T-cell (primary cell): ENCODE results near the gene PABPN1L. TPM values are rescaled to one million over a fixed set of nuclear protein-coding genes. Genes with fewer than 3 reads are reported as not detected.

Source experiments
- ATAC-seq, 4 experiments: fragments of 200-7000 bp in 3 of 4; fragments of 150-1000 bp in 1 of 4; cut with Tn5 transposase; replicated peaks in 1 of 4; 1 replicate in 3 of 4; 2 replicates in 1 of 4; pipeline ENCODE4 v1.10.0; 2021; ENCODE audit warnings: moderate library complexity in 3 of 4, mild to moderate bottlenecking in 2 of 4, moderate number of reproducible peaks in 1 of 4
- CTCF ChIA-PET, 2 donors: fragments of 300-600 bp; sonication (Branson Sonifier 250); formaldehyde crosslinking; loops; one replicate each; lab custom pipeline; 2022; ENCODE audit warnings: antibody characterized with exemption in 2 of 2; lab: Charles Lee
- POLR2A ChIA-PET, 2 donors: fragments of 300-600 bp; sonication (Branson Sonifier 250); formaldehyde crosslinking; loops; one replicate each; lab custom pipeline; 2022; ENCODE audit warnings: antibody characterized with exemption in 2 of 2; lab: Charles Lee
- DNase-seq, 35 experiments: peaks; one replicate each; pipeline versions ENCODE4 v3.0.0 to v3.0.0-alpha.2; 2013 to 2023
- H3K27ac ChIP-seq: one replicate; pipeline ENCODE4 v1.5.1; 2013; ENCODE audit warnings: low read length
- H3K27me3 ChIP-seq, 2 experiments: replicated peaks in 1 of 2; 1 replicate in 1 of 2; 2 replicates in 1 of 2; pipeline versions ENCODE4 v1.6.1 to v1.7.0; 2013; ENCODE audit warnings: low read length in 1 of 2, mixed read lengths in 1 of 2; ENCODE audit not compliant: control insufficient read depth in 2 of 2, insufficient read depth in 2 of 2; ENCODE audit errors: extremely low read depth in 1 of 2
- H3K36me3 ChIP-seq, 2 donors: 1 replicate in 1 of 2; 2 replicates in 1 of 2; pipeline versions ENCODE4 v1.6.1 to v1.7.0; 2013; ENCODE audit warnings: low read length in 1 of 2; ENCODE audit not compliant: control insufficient read depth in 2 of 2, insufficient read depth in 1 of 2; ENCODE audit errors: extremely low read depth in 1 of 2
- H3K4me1 ChIP-seq, 2 experiments: 1 replicate in 1 of 2; 2 replicates in 1 of 2; pipeline versions ENCODE4 v1.6.1 to v1.7.0; 2013; ENCODE audit warnings: low read length in 2 of 2, mixed read lengths in 1 of 2; ENCODE audit not compliant: insufficient read depth in 2 of 2, control insufficient read depth in 1 of 2; ENCODE audit errors: extremely low read depth in 1 of 2
- H3K4me3 ChIP-seq, 2 donors: 1 replicate in 1 of 2; 2 replicates in 1 of 2; pipeline versions ENCODE4 v1.5.1 to v1.7.0; 2013; ENCODE audit warnings: mild to moderate bottlenecking in 2 of 2, low read length in 1 of 2, moderate library complexity in 1 of 2; ENCODE audit not compliant: control insufficient read depth in 1 of 2; ENCODE audit errors: extremely low read depth in 1 of 2
- H3K9me3 ChIP-seq: 2 replicates; pipeline ENCODE4 v1.7.0; 2013
- H3K27ac Mint-ChIP-seq, 2 donors: one replicate each; pipeline ENCODE4 v1.8.0; 2020 to 2021; ENCODE audit warnings: mild to moderate bottlenecking in 2 of 2, mixed read lengths in 2 of 2
- H3K27me3 Mint-ChIP-seq, 2 donors: one replicate each; pipeline ENCODE4 v1.8.0; 2021 to 2022; ENCODE audit warnings: mixed read lengths in 2 of 2
- H3K36me3 Mint-ChIP-seq: one replicate; pipeline ENCODE4 v1.8.0; 2021; ENCODE audit warnings: mixed read lengths
- H3K4me1 Mint-ChIP-seq, 3 donors: one replicate each; pipeline ENCODE4 v1.8.0; 2020 to 2022; ENCODE audit warnings: mixed read lengths in 3 of 3, mild to moderate bottlenecking in 1 of 3
- H3K4me3 Mint-ChIP-seq, 3 donors: one replicate each; pipeline ENCODE4 v1.8.0; 2020 to 2022; ENCODE audit warnings: mild to moderate bottlenecking in 3 of 3, mixed read lengths in 3 of 3, moderate library complexity in 3 of 3
- H3K9me3 Mint-ChIP-seq, 3 donors: one replicate each; pipeline ENCODE4 v1.8.0; 2020 to 2022; ENCODE audit warnings: mixed read lengths in 3 of 3
- WGBS: methylation state at CpG from one replicate; pipeline ENCODE4 v1.1.5; 2013; ENCODE audit warnings: missing lambda C conversion rate; ENCODE audit not compliant: insufficient coverage; 5-methylcytosine and 5-hydroxymethylcytosine counted together
- total RNA-seq, 35 experiments: library from RNA in 6 of 35; stranded (reverse) in 6 of 35; fragments of 120-200 nt in 1 of 35; gene quantifications; one replicate each; pipeline versions ENCODE4 v1.2.1 to v1.2.4 and lab custom pipeline; 2013 to 2026

PABPN1L gene
- total RNA-seq, 5 donors from 2014 or later (not counting 1 experiment from before 2014, with no cell fraction given): not detected

DNA sequence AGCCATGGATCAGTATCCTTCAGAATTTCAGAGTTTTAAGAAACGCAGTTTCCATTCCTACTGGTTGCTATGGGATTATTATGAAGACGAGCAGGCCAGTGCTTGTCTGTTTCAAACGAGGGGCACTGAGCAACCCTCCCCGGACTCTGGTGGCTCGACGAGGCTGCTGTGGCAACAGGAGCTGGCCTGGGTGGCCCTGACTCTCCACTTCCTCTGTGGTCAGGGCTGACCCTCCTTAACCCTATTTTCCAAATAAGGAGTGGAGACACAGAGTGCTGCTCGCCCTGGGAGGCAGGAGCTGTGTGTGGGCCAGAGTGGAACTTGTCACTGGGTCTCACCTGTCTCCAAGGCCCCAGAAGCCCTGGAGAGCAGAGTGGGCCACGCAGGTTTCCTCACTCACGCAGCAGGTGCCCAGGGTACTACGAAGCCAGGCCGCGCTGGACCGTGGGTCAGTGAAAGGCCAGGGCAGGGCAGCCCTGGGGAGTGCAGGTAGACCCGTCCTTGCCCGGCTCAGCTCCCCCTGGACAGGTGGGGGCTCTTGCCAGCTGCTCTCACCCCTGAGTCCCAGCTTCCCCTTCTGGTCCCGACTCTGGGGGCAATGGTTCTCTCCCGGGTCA is 13.0 kb downstream of the PABPN1L start:
- Mint-ChIP-seq H3K36me3 (no peaks in the 10 kb centered on the region), H3K4me1 (peaks cover 28 to 33% (median 33%) of the 10 kb centered on the region in 3 donors), H3K4me3 (no peak overlapping the region), H3K27ac (no peak overlapping the region), H3K9me3 (no peaks in the 10 kb centered on the region), H3K27me3 (no peaks in the 10 kb centered on the region)
- Histone ChIP-seq H3K27ac (no peak overlapping the region), H3K4me3 (no peak overlapping the region), H3K27me3 (no peaks in the 10 kb centered on the region), H3K4me1 (peaks cover 12 to 36% of the 10 kb centered on the region in 2 experiments), H3K9me3 (no peaks in the 10 kb centered on the region), H3K36me3 (no peaks in the 10 kb centered on the region)
- DNase-seq (no peak), ATAC-seq (no peak)
- 90% methylated on average over 16 of the region's 17 CpGs for WGBS
- POLR2A ChIA-PET: no interaction called here
- CTCF ChIA-PET: no interaction called here

DNA sequence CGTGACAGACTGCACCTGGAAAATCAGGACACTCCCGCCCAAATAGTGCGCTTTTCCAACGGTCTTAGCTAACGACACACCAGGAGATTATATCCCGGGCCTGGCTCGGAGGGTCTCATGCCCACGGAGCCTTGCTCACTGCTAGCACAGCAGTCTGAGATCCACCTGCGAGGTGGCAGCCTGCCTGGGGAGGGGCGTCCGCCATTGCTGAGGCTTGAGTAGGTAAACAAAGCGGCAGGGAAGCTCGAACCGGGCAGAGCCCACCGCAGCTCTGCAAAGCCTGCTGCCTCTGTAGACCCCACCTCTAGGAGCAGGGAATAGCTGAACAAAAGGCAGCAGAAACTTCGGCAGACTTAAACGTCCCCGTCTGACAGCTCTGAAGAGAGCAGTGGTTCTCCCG is 14.8 kb downstream of the PABPN1L start:
- no peaks in the 10 kb centered on the region for H3K27me3 Mint-ChIP-seq
- peaks cover 0 to 2% of the 10 kb centered on the region in 2 donors for H3K36me3 ChIP-seq

DNA sequence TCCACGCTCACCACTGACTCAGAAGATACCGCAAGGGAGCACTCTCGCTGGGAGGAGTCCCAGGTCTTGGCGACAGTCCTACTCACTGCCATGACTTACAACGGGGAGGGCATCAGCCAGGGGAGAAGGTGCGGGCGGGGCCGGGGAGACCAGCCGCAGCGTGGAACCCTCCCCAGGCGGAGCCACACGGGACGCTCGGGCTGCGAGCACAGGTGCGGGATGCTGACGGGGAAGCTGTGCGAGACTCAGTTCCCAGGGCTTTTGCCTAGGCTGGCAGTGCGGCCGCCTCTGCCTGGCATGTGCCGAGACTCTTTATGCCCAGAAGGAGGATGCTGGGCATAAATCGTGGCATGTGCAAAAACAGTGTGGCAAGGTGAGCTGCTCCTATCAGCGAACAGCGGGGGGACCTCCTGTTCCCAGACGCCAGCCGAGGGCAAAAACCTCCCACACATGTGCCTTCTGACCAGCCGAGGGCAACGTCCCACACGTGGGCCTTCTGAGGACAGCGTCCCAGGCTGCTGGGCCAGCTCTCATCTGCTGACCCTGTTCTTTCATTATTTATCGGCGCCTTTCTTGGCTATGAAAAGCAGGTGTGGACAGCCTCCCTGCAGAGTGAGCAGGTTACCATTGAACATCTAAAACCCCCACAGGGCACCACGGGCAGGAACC is 15.8 kb downstream of the PABPN1L start:
- no peaks in the 10 kb centered on the region for H3K9me3 ChIP-seq
- no peaks in the 10 kb centered on the region for H3K27me3 Mint-ChIP-seq
- H3K4me1 ChIP-seq: peaks cover 2 to 15% of the 10 kb centered on the region in 2 experiments
- WGBS: 94% methylated on average over 29 of the region's 33 CpGs
- ATAC-seq (no peak), DNase-seq (no peak)
- no peak overlapping the region for H3K4me3 ChIP-seq
- no peak overlapping the region for H3K4me3 Mint-ChIP-seq
- ChIA-PET CTCF (no interaction called here), POLR2A (no interaction called here)
- H3K36me3 ChIP-seq: peaks cover 0 to 2% of the 10 kb centered on the region in 2 donors
- H3K27ac ChIP-seq: no peak overlapping the region
- peaks cover 15 to 18% (median 16%) of the 10 kb centered on the region in 3 donors for H3K4me1 Mint-ChIP-seq
- no peaks in the 10 kb centered on the region for H3K27me3 ChIP-seq
- H3K9me3 Mint-ChIP-seq: no peaks in the 10 kb centered on the region
- no peak overlapping the region for H3K27ac Mint-ChIP-seq
- peaks cover 3% of the 10 kb centered on the region for H3K36me3 Mint-ChIP-seq

More for the DNA sequence above, 14.8 kb downstream of the PABPN1L start:
- H3K4me1 Mint-ChIP-seq: peaks cover 19 to 22% (median 20%) of the 10 kb centered on the region in 3 donors
- Histone ChIP-seq H3K9me3 (no peaks in the 10 kb centered on the region), H3K27me3 (no peaks in the 10 kb centered on the region), H3K4me1 (peaks cover 4 to 22% of the 10 kb centered on the region in 2 experiments), H3K27ac (no peak overlapping the region), H3K4me3 (no peak overlapping the region)
- no peak overlapping the region for H3K4me3 Mint-ChIP-seq
- ATAC-seq: no peak
- no peak for DNase-seq
- CTCF ChIA-PET: no interaction called here
- H3K27ac Mint-ChIP-seq: no peak overlapping the region
- POLR2A ChIA-PET: no interaction called here
- no peaks in the 10 kb centered on the region for H3K36me3 Mint-ChIP-seq
- no peaks in the 10 kb centered on the region for H3K9me3 Mint-ChIP-seq
- 93% methylated on average over 19 of the region's 19 CpGs for WGBS

DNA sequence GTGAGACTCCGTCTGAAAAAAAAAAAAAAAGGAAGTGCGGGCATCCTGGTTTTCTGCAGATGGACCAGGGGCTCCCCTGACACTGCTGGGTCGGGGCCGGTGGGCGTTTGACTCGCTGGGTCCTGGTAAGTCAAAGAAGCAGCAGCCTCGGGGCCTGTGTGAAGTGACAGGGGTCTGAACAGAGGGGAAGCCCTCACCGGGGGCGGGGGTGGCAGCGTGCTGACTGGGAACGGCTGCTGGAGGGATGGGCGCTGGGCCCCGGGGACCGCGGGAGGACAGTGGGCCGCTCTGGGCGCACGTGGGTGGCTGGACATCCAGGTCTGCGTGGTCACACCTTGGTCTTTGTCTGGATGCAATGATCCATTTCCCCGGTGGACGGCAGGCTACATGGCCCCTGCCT is 17.9 kb downstream of the PABPN1L start:
- DNase-seq (no peak), ATAC-seq (no peak)
- ChIA-PET CTCF (interaction anchor here in 1 of 2 donors (0.6 kb wide), 1 partner anchor 19 kb away, joined by 3 read pairs; no protein-coding TSS in a partner anchor), POLR2A (interaction anchor here in 1 of 2 donors (0.6 kb wide), 1 partner anchor 229 kb away, joined by 3 read pairs; no protein-coding TSS in a partner anchor)
- Histone ChIP-seq H3K9me3 (no peaks in the 10 kb centered on the region), H3K4me1 (no peaks in the 10 kb centered on the region), H3K4me3 (no peak overlapping the region), H3K27me3 (no peaks in the 10 kb centered on the region), H3K36me3 (peaks cover 0 to 2% of the 10 kb centered on the region in 2 donors), H3K27ac (no peak overlapping the region)
- peaks cover 3% of the 10 kb centered on the region for H3K36me3 Mint-ChIP-seq
- no peaks in the 10 kb centered on the region for H3K9me3 Mint-ChIP-seq
- no peak overlapping the region for H3K4me3 Mint-ChIP-seq
- no peaks in the 10 kb centered on the region for H3K27me3 Mint-ChIP-seq
- H3K4me1 Mint-ChIP-seq: peaks cover 2 to 5% (median 5%) of the 10 kb centered on the region in 3 donors
- H3K27ac Mint-ChIP-seq: no peak overlapping the region
- WGBS: 97% methylated on average over 20 of the region's 21 CpGs

DNA sequence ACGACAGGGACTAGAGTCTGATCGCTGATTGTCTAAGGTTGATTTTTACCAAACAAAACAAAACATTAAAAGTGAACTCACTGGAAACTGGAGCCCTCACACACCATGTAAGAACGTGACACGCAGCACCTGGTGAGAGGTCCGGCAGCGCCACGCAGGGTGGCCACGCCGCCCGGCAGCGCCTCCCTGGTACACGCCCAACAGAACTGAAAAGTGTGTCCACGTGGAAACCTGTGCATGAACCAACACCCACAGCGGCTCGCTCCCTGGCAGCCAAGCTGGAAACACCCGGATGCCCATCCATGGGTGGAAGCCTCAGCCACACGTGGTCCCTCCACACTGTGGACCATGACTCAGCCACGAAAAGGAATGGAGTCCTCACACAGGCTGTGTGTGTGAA is 18.8 kb downstream of the PABPN1L start:
- POLR2A ChIA-PET: interaction anchor here in 1 of 2 donors (0.6 kb wide), 1 partner anchor 228 kb away, joined by 3 read pairs; no protein-coding TSS in a partner anchor
- ATAC-seq: no peak

DNA sequence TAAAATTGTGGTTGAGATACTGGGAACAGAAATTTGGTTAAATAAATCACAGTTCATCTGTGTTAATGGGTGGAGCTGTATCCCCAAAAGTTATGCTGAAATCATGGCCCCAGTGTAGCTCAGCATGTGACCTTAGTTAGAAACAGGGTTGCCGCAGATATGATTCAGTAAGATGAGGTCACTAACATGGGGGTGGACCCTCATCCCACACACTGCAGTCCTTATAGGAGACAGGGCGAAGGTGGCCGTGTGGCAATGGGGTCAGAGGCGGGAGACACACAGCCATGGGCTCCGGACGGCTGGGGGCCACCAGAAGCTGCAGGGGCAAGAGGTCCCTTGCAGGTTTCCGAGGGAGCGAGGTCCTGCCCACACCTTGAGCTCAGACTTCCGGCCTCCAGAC is 20.4 kb downstream of the PABPN1L start:
- H3K36me3 Mint-ChIP-seq: peaks cover 3% of the 10 kb centered on the region
- ChIA-PET CTCF (interaction anchor here in 1 of 2 donors (0.7 kb wide), 2 partner anchors 513 to 537 kb away, joined by 3 to 5 read pairs; no protein-coding TSS in a partner anchor), POLR2A (no interaction called here)
- Histone ChIP-seq H3K27me3 (no peaks in the 10 kb centered on the region), H3K27ac (no peak overlapping the region), H3K4me3 (no peak overlapping the region), H3K4me1 (no peaks in the 10 kb centered on the region), H3K9me3 (no peaks in the 10 kb centered on the region), H3K36me3 (peaks cover 0 to 4% of the 10 kb centered on the region in 2 donors)
- H3K4me3 Mint-ChIP-seq: no peak overlapping the region
- no peaks in the 10 kb centered on the region for H3K9me3 Mint-ChIP-seq
- H3K27ac Mint-ChIP-seq: no peak overlapping the region
- no peaks in the 10 kb centered on the region for H3K4me1 Mint-ChIP-seq
- DNase-seq (no peak), ATAC-seq (no peak)
- WGBS: 95% methylated on average over 9 of the region's 9 CpGs
- H3K27me3 Mint-ChIP-seq: no peaks in the 10 kb centered on the region

More for the DNA sequence above, 18.8 kb downstream of the PABPN1L start:
- peaks cover 0 to 2% of the 10 kb centered on the region in 2 donors for H3K36me3 ChIP-seq
- no peaks in the 10 kb centered on the region for H3K9me3 ChIP-seq
- Mint-ChIP-seq H3K4me3 (no peak overlapping the region), H3K4me1 (peaks cover 2 to 5% (median 4%) of the 10 kb centered on the region in 3 donors), H3K27me3 (no peaks in the 10 kb centered on the region), H3K36me3 (peaks cover 3% of the 10 kb centered on the region), H3K27ac (no peak overlapping the region), H3K9me3 (no peaks in the 10 kb centered on the region)
- H3K4me3 ChIP-seq: no peak overlapping the region
- WGBS: 94% methylated on average over 18 of the region's 18 CpGs
- H3K27me3 ChIP-seq: no peaks in the 10 kb centered on the region
- DNase-seq: no peak
- no peaks in the 10 kb centered on the region for H3K4me1 ChIP-seq
- CTCF ChIA-PET: no interaction called here
- no peak overlapping the region for H3K27ac ChIP-seq
